Measurements from ENCODE around the gene LPCAT3.

Gene LPCAT3

GRCh38 chr12:6957741-6958608, 60.3 kb downstream of the LPCAT3 start:
- H3K27ac ChIP-seq (ENCODE audit: low read depth, low read length) = no peak overlapping the region
- H3K9me2 ChIP-seq (replicated peaks; ENCODE audit: control insufficient read depth, low read length) = no peaks in the 10 kb centered on the region
- H3K4me1 ChIP-seq (ENCODE audit: control insufficient read depth, low read length) = peaks cover 83% of the 10 kb centered on the region
- no peaks in the 10 kb centered on the region for H3K9me3 ChIP-seq (ENCODE audit: control insufficient read depth, insufficient read depth, low read length)
- peaks cover 3% of the 10 kb centered on the region for H4K20me1 ChIP-seq (ENCODE audit: control insufficient read depth, insufficient read depth, low read depth, low read length)
- H3K27me3 ChIP-seq (ENCODE audit: control insufficient read depth, low read length) = peaks cover 83% of the 10 kb centered on the region
- H3K4me2 ChIP-seq (ENCODE audit: low read length) = peak overlapping the region; percentile 81
- no peaks in the 10 kb centered on the region for H3K36me3 ChIP-seq (ENCODE audit: control insufficient read depth, low read length)
- H3K79me2 ChIP-seq (ENCODE audit: control insufficient read depth, low read length) = no peaks in the 10 kb centered on the region
- peak overlapping the region; percentile 59 for H3K4me3 ChIP-seq (ENCODE audit: low read length)
- no peaks in the 10 kb centered on the region; the same call in 1 of the 2 replicates for H3F3A ChIP-seq (ENCODE audit: control insufficient read depth, insufficient read depth)
- no peak for TF ChIP-seq EZH2phosphoT487 (IDR thresholded peaks at IDR 0.05; ENCODE audit: borderline replicate concordance, low read length)
- no peak for TF ChIP-seq CTCF (IDR thresholded peaks at IDR 0.05; ENCODE audit: low read depth, low read length, poor library complexity, severe bottlenecking)

DNA sequence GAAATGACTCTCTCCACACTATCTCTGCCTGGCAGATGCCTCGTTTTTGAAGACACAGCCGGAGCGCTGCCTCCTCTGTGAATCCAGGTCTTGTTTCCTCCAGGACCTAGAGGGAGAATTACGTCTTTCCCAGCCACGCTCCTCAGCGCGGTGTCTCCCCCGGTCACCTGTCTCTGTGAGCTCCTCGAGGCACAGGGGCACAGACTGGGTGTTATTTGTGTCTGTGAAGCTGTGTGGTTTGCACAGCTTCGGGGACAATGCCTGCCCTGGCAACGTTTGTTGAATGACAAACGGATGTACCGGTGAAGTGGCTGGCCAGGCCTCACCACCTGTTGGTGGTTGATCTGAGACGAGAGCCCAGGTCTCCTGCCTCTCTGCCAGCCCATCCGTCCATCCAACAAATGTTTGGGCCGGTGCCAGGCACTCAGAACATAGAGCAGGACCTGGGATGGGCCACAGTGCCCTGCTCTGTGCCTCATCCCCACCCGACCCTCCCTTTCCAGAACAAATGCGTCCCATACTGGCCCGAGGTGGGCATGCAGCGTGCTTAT, 61.0 kb downstream of the LPCAT3 start:
- no peaks in the 10 kb centered on the region for H3K79me2 ChIP-seq (ENCODE audit: control insufficient read depth, low read length)
- peaks cover 87% of the 10 kb centered on the region for H3K4me1 ChIP-seq (ENCODE audit: control insufficient read depth, low read length)
- no peaks in the 10 kb centered on the region; the same call in 1 of the 2 replicates for H3F3A ChIP-seq (ENCODE audit: control insufficient read depth, insufficient read depth)
- peaks cover 10% of the 10 kb centered on the region for H4K20me1 ChIP-seq (ENCODE audit: control insufficient read depth, insufficient read depth, low read depth, low read length)
- no peaks in the 10 kb centered on the region for H3K9me2 ChIP-seq (replicated peaks; ENCODE audit: control insufficient read depth, low read length)
- TF ChIP-seq CTCF (IDR thresholded peaks at IDR 0.05; ENCODE audit: low read depth, low read length, poor library complexity, severe bottlenecking) (no peak), EZH2phosphoT487 (IDR thresholded peaks at IDR 0.05; ENCODE audit: borderline replicate concordance, low read length) (no peak)
- peaks cover 85% of the 10 kb centered on the region for H3K27me3 ChIP-seq (ENCODE audit: control insufficient read depth, low read length)
- no peak overlapping the region for H3K27ac ChIP-seq (ENCODE audit: low read depth, low read length)
- no peaks in the 10 kb centered on the region for H3K36me3 ChIP-seq (ENCODE audit: control insufficient read depth, low read length)
- H3K4me2 ChIP-seq (ENCODE audit: low read length) = no peak overlapping the region
- no peak overlapping the region for H3K4me3 ChIP-seq (ENCODE audit: low read length)
- H3K9me3 ChIP-seq (ENCODE audit: control insufficient read depth, insufficient read depth, low read length) = no peaks in the 10 kb centered on the region

GRCh38 chr12:6956021-6956727, 62.1 kb downstream of the LPCAT3 start:
- Histone ChIP-seq H3K9me2 (replicated peaks; ENCODE audit: control insufficient read depth, low read length) (no peaks in the 10 kb centered on the region), H3K4me3 (ENCODE audit: low read length) (no peak overlapping the region), H3K9me3 (ENCODE audit: control insufficient read depth, insufficient read depth, low read length) (no peaks in the 10 kb centered on the region), H3K36me3 (ENCODE audit: control insufficient read depth, low read length) (no peaks in the 10 kb centered on the region), H3K79me2 (ENCODE audit: control insufficient read depth, low read length) (no peaks in the 10 kb centered on the region), H3K27me3 (ENCODE audit: control insufficient read depth, low read length) (peaks cover 86% of the 10 kb centered on the region), H3K4me2 (ENCODE audit: low read length) (no peak overlapping the region), H3F3A (ENCODE audit: control insufficient read depth, insufficient read depth) (no peaks in the 10 kb centered on the region; the same call in 1 of the 2 replicates), H4K20me1 (ENCODE audit: control insufficient read depth, insufficient read depth, low read depth, low read length) (peaks cover 10% of the 10 kb centered on the region), H3K4me1 (ENCODE audit: control insufficient read depth, low read length) (peaks cover 87% of the 10 kb centered on the region), H3K27ac (ENCODE audit: low read depth, low read length) (no peak overlapping the region)
- TF ChIP-seq CTCF (IDR thresholded peaks at IDR 0.05; ENCODE audit: low read depth, low read length, poor library complexity, severe bottlenecking) (no peak), EZH2phosphoT487 (IDR thresholded peaks at IDR 0.05; ENCODE audit: borderline replicate concordance, low read length) (no peak)

All from DOHH2 (cell line).